GM19324 (cell line): ENCODE data around the gene MYLK.

ENCODE experiments used
- ATAC-seq: cut with Tn5 transposase; IDR thresholded peaks from one replicate; pipeline ENCODE4 v1.9.1; 2021; ENCODE audit warnings: mild to moderate bottlenecking, moderate library complexity; ENCODE audit not compliant: unreplicated experiment, low FRiP score

Gene MYLK

DNA sequence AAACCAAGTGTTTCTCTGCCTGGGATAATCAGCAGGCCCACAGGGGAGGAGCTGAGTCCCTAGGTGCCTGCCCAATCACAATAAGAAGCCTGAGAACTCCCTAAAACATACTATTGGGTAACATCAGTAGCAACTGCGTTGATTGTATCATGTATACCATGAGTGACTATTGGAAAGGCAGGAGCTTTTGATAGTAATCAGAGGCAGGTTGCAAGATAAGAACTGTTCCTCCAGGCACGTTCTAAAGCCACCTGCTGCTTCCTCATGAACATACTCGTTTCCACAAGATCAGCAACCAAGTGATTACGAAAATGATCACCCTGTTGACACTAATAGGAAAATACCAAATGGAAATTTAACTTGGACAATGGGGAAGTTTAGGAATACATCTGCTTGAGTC, 6.7 kb downstream of the MYLK start:
- no peak for ATAC-seq

DNA sequence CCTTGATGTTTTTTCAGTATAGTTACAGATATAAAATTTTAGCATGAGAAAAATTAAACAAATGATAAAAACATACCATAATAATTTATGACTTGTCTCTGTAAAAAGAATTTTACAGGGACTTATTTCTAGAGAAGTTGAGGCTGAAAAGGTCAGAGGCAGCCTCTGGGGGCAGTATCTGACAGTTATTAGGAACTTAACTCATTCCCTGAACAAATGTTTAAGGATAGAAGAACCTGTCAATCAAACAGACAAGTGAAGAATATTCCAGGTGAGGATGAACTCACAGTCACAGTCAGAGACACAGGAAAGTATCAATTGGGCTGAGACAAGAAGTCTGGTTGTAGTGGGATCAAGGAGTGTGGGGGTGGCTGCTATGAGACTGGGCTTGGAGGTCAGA, 7.3 kb downstream of the MYLK start:
- ATAC-seq: no peak

- ATAC-seq: no peak
These were observed 11.5 kb downstream of the MYLK start for GRCh38 chr3:123872621-123873020.

DNA sequence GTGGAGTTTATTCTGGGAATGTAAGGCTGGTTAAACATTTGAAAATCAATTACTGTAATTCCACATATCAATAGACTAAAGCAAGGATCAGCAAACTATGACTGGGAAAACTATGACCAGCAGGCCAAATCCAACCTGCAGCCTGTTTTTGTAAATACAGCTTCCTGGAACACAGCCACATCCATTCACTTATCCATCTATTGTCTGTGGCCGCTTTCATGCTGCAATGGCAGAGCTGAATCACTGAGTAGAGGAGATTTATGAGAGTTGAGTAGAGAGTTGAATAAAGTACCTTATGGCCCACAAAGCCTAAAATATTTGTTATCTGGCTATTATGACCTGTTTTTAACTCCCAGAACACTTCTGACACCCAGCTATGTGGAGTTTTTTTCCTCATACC, 12.2 kb downstream of the MYLK start:
- ATAC-seq: no peak

DNA sequence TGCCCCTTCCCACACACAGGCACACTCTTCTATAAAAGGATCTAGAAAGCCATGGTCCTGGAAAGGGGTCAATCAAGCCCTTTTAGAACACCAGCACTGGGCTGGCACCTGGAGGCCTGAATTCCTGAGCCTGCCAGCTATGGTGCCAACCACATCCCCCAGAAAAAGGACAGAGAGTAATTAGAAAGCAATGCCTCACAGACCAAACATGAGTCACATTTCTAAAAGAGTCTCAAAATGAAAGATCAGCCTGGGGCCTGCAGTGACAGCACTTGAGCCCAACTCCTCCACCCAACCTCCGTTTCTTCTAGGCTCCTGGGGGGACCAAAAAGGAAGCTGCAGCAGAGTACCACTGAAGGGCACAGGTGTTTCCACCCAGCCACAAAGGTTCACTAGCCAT, 14.1 kb downstream of the MYLK start:
- no peak for ATAC-seq

GRCh38 chr3:123869165-123869564, 15.0 kb downstream of the MYLK start:
- ATAC-seq: no peak

- no peak for ATAC-seq
These were observed 19.4 kb downstream of the MYLK start for GRCh38 chr3:123864706-123865105.

DNA sequence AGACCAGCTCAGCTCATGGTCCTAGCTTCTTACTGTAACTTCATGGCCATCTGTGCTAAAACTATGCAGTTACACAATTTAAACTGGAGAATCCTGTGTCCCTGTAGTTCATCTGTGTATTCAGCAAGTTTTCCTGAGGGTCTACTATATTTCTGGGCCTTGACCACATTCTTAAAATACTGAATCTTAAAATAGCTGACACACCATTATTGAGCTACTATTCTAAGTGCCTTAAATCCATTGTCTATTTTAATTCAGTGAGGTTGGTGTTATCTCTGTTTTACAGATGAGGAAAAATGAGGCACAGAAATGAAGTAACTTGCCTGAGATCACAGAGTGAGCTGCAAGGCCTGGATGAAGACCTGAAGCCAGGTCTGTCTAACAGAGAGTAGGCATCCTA, 22.0 kb downstream of the MYLK start:
- no peak for ATAC-seq

- no peak for ATAC-seq
These were observed 22.9 kb downstream of the MYLK start for GRCh38 chr3:123861081-123861836.

GRCh38 chr3:123859177-123859576, 25.0 kb downstream of the MYLK start:
- no peak for ATAC-seq

DNA sequence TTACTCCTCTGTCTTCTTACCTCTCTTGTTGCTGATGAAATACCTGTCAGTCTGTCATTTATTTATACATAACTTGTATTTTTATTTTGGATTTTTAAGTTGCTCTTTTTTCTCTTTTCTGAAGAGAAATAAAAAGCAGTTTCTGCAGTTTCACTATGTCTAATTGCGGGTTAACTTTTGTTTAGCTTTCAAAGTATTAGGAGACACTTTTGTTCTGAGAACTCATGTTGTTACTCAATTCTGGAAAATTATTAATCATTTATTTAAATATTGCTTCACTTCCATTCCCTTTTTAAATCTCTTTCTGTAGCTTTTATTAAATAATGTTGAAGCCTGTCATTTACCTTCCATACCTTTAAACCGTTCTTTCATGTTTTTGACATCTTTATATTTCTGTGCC, 29.2 kb downstream of the MYLK start:
- ATAC-seq: no peak

DNA sequence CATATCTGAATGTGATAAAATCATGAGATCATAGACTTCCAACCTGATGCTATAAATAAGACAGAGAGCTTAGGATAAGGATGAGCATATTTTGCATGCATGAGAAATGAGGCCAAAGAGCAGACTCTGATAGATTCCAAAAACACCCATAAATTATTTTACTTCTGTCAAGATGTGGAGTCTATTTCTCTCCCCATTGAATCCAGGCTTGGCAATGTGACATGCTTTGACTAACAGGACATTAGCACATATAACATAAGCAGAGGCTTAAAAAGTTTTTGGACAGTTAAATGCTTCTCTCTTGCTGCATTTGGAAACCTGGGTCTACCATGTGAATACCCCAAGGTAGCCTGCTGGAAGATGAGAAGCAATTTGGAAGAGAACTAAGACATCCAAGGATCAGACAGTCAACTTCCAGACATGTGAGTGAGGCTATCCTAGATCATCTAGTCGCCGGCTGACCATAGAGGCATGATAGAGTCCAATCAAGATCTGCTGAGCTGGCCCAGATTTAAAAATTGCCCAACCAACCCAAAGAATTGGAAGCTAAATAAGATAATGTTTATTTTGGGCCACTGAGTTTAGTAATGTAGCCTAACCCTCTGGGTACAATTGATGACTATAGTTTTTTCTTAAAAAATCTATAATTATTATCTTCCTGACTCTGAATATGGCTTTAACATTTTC, 30.3 kb downstream of the MYLK start:
- no peak for ATAC-seq

GRCh38 chr3:123847209-123847608, 36.9 kb downstream of the MYLK start:
- no peak for ATAC-seq

DNA sequence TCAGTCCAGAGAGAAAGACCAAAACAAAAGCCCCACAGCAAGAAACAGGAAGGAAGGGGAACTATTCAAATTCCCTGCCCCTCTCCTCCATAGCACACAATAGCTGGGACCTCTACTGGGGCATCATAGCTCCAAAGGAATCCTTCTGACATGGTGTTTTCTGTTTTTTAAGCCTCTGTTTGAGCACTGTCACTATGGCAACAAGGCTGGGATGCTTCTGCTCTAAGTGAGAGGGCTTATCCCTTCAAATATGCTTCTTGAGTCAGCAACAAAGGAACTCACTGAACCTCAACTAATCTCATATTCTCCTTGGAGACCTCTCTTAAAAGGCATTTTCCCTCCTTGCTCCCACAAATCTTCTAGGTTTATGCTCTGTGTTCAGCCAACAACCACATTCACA, 40.5 kb downstream of the MYLK start:
- no peak for ATAC-seq

- ATAC-seq: no peak
These were observed 41.4 kb downstream of the MYLK start for GRCh38 chr3:123842711-123843110.

DNA sequence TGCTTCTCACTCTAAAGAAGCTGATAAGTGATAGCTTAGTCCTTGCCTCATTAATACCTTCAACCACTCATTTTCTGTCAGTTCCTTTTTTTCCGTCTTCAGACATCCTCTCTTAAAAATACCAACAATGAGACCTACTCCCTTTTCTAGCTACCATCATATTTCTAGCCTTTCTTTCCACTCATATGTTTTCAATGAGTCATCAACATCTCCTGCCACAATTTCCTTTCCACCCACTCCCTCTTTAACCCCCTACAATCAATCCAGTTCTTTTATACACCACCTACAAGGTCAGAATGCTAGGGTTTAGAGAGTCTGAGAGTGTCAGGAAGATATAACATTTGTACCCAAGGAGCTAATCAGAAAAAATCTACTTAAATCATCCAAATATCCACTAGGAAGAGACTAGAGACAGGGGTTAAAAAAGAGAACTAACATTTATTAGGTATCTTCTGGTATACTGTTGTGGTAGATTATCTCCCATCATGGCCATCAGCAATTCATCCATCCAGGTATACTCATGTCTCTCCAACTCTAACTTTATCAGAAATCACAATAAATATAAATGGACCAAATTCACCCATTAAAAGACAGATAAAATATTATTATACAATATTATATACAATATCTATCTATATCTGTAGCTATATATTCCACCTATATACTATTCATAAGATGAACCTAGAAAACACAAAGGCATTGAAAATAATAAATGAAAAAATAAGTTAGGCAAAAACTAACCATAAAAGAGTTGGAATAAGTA, 42.5 kb downstream of the MYLK start:
- ATAC-seq: no peak

GRCh38 chr3:123840961-123841360, 43.2 kb downstream of the MYLK start:
- no peak for ATAC-seq

GRCh38 chr3:123837858-123838257, 46.3 kb downstream of the MYLK start:
- no peak for ATAC-seq

DNA sequence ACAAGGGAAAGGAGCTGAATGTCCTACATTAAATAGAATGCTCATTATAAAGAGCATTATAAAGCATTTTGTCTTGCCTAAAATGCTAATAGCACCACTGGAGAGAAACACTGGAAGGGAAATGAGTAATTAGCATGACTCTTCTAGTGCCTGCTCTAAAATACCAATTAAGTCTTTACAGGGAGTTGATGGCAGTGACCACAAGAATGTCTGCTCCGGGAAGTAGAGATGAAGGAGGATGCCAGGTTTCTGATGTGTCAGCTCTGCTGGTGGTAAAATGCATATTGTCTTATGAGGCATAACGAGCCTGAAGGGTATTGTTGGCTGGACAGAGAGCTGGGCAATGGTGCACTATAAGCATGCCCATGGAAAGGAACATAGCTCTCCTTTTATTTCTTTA, 49.5 kb downstream of the MYLK start:
- no peak for ATAC-seq

DNA sequence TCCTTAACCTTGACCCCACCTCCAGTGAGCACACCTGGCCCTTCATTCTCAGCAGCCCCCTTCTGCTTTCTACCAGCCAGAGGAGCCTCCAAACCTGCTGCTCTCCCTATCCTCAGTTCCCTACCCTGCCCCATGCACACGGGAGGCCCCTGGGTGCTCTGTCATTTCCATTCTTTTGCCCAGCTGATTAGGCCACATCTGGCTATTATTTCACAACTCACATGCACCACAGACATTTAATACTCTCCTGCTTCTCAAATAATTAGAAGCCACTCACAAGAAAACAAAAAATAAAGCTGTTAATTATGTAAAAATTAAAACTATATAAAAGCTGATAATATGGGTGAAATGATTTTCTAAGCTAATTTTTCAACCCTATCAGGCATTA, 50.7 kb downstream of the MYLK start:
- ATAC-seq: no peak

- no peak for ATAC-seq
These were observed 51.3 kb downstream of the MYLK start for GRCh38 chr3:123832692-123833397.
